Measurements from ENCODE around the gene SHISA9.

The SHISA9 gene

GRCh38 chr16:13205352-13205751 lies 304.0 kb downstream of the SHISA9 start:
- TF ChIP-seq, protein P1, sequence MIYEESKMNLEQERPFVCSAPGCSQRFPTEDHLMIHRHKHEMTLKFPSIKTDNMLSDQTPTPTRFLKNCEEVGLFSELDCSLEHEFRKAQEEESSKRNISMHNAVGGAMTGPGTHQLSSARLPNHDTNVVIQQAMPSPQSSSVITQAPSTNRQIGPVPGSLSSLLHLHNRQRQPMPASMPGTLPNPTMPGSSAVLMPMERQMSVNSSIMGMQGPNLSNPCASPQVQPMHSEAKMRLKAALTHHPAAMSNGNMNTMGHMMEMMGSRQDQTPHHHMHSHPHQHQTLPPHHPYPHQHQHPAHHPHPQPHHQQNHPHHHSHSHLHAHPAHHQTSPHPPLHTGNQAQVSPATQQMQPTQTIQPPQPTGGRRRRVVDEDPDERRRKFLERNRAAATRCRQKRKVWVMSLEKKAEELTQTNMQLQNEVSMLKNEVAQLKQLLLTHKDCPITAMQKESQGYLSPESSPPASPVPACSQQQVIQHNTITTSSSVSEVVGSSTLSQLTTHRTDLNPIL (CRISPR knock-in tag; IDR thresholded peaks at IDR 0.05; ENCODE audit: low read depth): no peak
- no peak for TF ChIP-seq ARNTL (CRISPR knock-in tag; IDR thresholded peaks at IDR 0.05; ENCODE audit: borderline replicate concordance, low read depth)
- TF ChIP-seq ZFP3 (CRISPR knock-in tag; IDR thresholded peaks at IDR 0.05): no peak
- TF ChIP-seq PATZ1 (CRISPR knock-in tag; IDR thresholded peaks at IDR 0.05; ENCODE audit: borderline replicate concordance): no peak
- no peak for TF ChIP-seq POU6F1 (CRISPR knock-in tag; IDR thresholded peaks at IDR 0.05; ENCODE audit: borderline replicate concordance, low read depth)
- no peak for ATAC-seq

DNA sequence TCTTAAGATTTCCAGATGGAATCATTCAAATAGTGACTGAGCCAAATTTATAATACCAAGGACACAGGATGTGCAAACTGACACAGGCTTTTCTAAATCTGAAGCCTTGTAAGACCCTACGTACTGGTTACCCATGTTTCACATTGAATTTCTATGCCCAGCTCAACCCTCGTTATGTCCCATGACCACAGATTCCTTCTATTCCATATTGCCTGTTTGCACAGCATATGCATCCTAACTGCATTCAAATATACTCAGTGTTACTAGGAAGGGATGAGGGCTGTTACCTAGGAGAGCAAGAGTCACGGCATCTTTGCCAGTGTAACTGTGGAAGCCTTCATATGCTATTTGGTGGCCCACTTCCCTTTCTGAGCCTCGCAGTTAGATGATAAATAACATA lies 305.2 kb downstream of the SHISA9 start:
- ATAC-seq: no peak
- no peak for TF ChIP-seq TSHZ2 (CRISPR knock-in tag; IDR thresholded peaks at IDR 0.05)
- TF ChIP-seq POU6F1 (CRISPR knock-in tag; IDR thresholded peaks at IDR 0.05; ENCODE audit: borderline replicate concordance, low read depth): no peak
- no peak for TF ChIP-seq ISL1 (CRISPR knock-in tag; IDR thresholded peaks at IDR 0.05)
- no peak for TF ChIP-seq BACH2 (CRISPR knock-in tag; IDR thresholded peaks at IDR 0.05; ENCODE audit: borderline replicate concordance)
- no peak for TF ChIP-seq CSRNP3 (CRISPR knock-in tag; IDR thresholded peaks at IDR 0.05)
- no peak for TF ChIP-seq ZC3H10 (CRISPR knock-in tag; IDR thresholded peaks at IDR 0.05)
- TF ChIP-seq CSDC2 (CRISPR knock-in tag; IDR thresholded peaks at IDR 0.05): no peak
- no peak for TF ChIP-seq ZNF565 (CRISPR knock-in tag; conservative IDR thresholded peaks at IDR 0.05; ENCODE audit: low read depth)
- no peak for TF ChIP-seq TCF4 (CRISPR knock-in tag; IDR thresholded peaks at IDR 0.05; ENCODE audit: borderline replicate concordance)
- TF ChIP-seq PATZ1 (CRISPR knock-in tag; IDR thresholded peaks at IDR 0.05; ENCODE audit: borderline replicate concordance): no peak
- TF ChIP-seq ESRRG (CRISPR knock-in tag; IDR thresholded peaks at IDR 0.05): no peak
- no peak for TF ChIP-seq ZNF8 (CRISPR knock-in tag; IDR thresholded peaks at IDR 0.05)
- TF ChIP-seq ARNTL (CRISPR knock-in tag; IDR thresholded peaks at IDR 0.05; ENCODE audit: borderline replicate concordance, low read depth): no peak

DNA sequence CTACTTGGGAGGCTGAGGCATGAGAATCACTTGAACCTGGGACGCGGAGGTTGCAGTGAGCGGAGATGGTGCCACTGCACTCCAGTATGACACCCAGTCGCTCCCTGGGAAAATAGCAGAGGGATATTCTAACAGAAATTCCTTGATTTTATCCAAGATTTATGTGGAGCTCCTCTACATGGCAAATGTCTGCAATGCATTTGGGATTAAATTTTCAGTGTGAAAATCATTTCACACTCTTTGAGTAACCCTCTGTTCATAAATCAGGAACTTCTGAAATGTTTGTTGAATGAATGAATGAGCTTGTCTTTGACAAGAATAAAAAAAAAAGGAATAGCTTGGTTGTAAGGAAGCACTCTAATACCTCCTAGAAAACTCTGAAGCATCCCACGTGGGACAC lies 305.8 kb downstream of the SHISA9 start:
- no peak for ATAC-seq
- TF ChIP-seq ZFP30 (CRISPR knock-in tag; IDR thresholded peaks at IDR 0.05) (no peak), ESRRG (CRISPR knock-in tag; IDR thresholded peaks at IDR 0.05) (no peak), ZNF565 (CRISPR knock-in tag; conservative IDR thresholded peaks at IDR 0.05; ENCODE audit: low read depth) (no peak), TOX (CRISPR knock-in tag; IDR thresholded peaks at IDR 0.05; ENCODE audit: borderline replicate concordance) (no peak), TCF4 (CRISPR knock-in tag; IDR thresholded peaks at IDR 0.05; ENCODE audit: borderline replicate concordance) (no peak), POU6F1 (CRISPR knock-in tag; IDR thresholded peaks at IDR 0.05; ENCODE audit: borderline replicate concordance, low read depth) (no peak), OSR1 (CRISPR knock-in tag; IDR thresholded peaks at IDR 0.05) (no peak), ZC3H10 (CRISPR knock-in tag; IDR thresholded peaks at IDR 0.05) (no peak), ZNF70 (CRISPR knock-in tag; IDR thresholded peaks at IDR 0.05) (no peak)
- TF ChIP-seq, protein P1 (CRISPR knock-in tag; IDR thresholded peaks at IDR 0.05; ENCODE audit: low read depth): no peak
